Inflammatory macrophage (primary cell): ENCODE data around the gene PPIC.

ENCODE experiments used
- DNase-seq, 2 donors: peaks; one replicate each; pipeline ENCODE4 v3.0.0-alpha.2; 2020 to 2022
- total RNA-seq, 18 experiments: gene quantifications; one replicate each; lab custom pipeline; 2026; ENCODE audit warnings: mixed read lengths in 6 of 18, inconsistent platforms in 2 of 18; lab: John Stamatoyannopoulos, UW

PPIC gene
- 4.8 to 33.9 (median 11.2) reads per million in 18 experiments for total RNA-seq

GRCh38 chr5:123036391-123037103 lies at the start of gene PPIC:
Gene PPIC (minus strand): TSS chr5:123036725. CDS start chr5:123036625, 100 bp downstream.
- peak; percentile 19 to 62 for DNase-seq

- DNase-seq = peak in 1 of 2 donors; percentile 1
These were observed 49.2 kb upstream of the PPIC start for GRCh38 chr5:123085638-123086286.

GRCh38 chr5:123084730-123085605 lies 48.4 kb upstream of the PPIC start:
- peak in 1 of 2 donors; percentile 0 for DNase-seq

- DNase-seq = no peak
These were observed 46.8 kb upstream of the PPIC start for GRCh38 chr5:123083298-123083697.

GRCh38 chr5:123080215-123080614 lies 43.7 kb upstream of the PPIC start:
- DNase-seq = no peak

GRCh38 chr5:123075521-123076163 lies 39.1 kb upstream of the PPIC start:
- no peak for DNase-seq

GRCh38 chr5:123068368-123068938 lies 31.9 kb upstream of the PPIC start:
- no peak for DNase-seq

- no peak for DNase-seq
These were observed 29.5 kb upstream of the PPIC start for GRCh38 chr5:123066016-123066415.

GRCh38 chr5:123059455-123059854 lies 22.9 kb upstream of the PPIC start:
- no peak for DNase-seq

- DNase-seq = no peak
These were observed 14.7 kb upstream of the PPIC start for GRCh38 chr5:123051206-123051605.

- DNase-seq = no peak
These were observed 11.2 kb upstream of the PPIC start for GRCh38 chr5:123047706-123048105.

GRCh38 chr5:123046222-123046621 lies 9.7 kb upstream of the PPIC start:
- DNase-seq = no peak

- no peak for DNase-seq
These were observed 8.5 kb upstream of the PPIC start for GRCh38 chr5:123044926-123045617.

- no peak for DNase-seq
These were observed 3.1 kb upstream of the PPIC start for GRCh38 chr5:123039673-123040072.

- no peak for DNase-seq
These were observed 536 bp upstream of the PPIC start for GRCh38 chr5:123037104-123037418.

GRCh38 chr5:123035918-123036390 lies 571 bp downstream of the PPIC start:
- peak in 1 of 2 donors; percentile 13 for DNase-seq

GRCh38 chr5:123035360-123035917 lies 1.1 kb downstream of the PPIC start:
- DNase-seq = peak in 1 of 2 donors; percentile 6

- DNase-seq = no peak
These were observed 3.3 kb downstream of the PPIC start for GRCh38 chr5:123033157-123033671.

- no peak for DNase-seq
These were observed 8.3 kb downstream of the PPIC start for GRCh38 chr5:123028222-123028621.

GRCh38 chr5:123014689-123015088 lies 21.8 kb downstream of the PPIC start:
- DNase-seq = no peak

- peak in 1 of 2 donors; percentile 6 for DNase-seq
These were observed 24.2 kb downstream of the PPIC start for GRCh38 chr5:123012321-123012720.
